HL-60 (cell line): ENCODE measurements around the gene CTIF.

ENCODE experiments used
- CTCF ChIP-seq: IDR thresholded peaks from one replicate; pipeline ENCODE4 v1.5.1; 2011; ENCODE audit warnings: low read length, control low read depth, inconsistent platforms; ENCODE audit not compliant: insufficient read depth
- GABPA ChIP-seq: IDR thresholded peaks from 2 replicates; pipeline ENCODE4 v1.6.1; 2012; ENCODE audit warnings: low read depth
- POLR2AphosphoS5 ChIP-seq: IDR thresholded peaks from 2 replicates; pipeline ENCODE4 v1.6.1; 2012; ENCODE audit warnings: low read depth
- REST ChIP-seq: IDR thresholded peaks from 2 replicates; pipeline ENCODE4 v1.6.1; 2012; ENCODE audit warnings: low read depth; ENCODE audit not compliant: insufficient replicate concordance
- SPI1 ChIP-seq: IDR thresholded peaks from 2 replicates; pipeline ENCODE4 v1.6.1; 2012; ENCODE audit warnings: low read depth, mild to moderate bottlenecking, borderline replicate concordance

GRCh38 chr18:48644029-48644428, 105.2 kb downstream of the CTIF start:
- TF ChIP-seq GABPA (no peak), POLR2AphosphoS5 (no peak), CTCF (no peak), REST (no peak), SPI1 (no peak)
